Measurements from ENCODE around the gene TNIP2.

Gene TNIP2

GRCh38 chr4:2803624-2804448, 47.7 kb upstream of the TNIP2 start:
- ATAC-seq = no peak
- TF ChIP-seq CREB5 (CRISPR knock-in tag; IDR thresholded peaks at IDR 0.05; ENCODE audit: low read depth) (no peak), SNAI2 (CRISPR knock-in tag; IDR thresholded peaks at IDR 0.05) (no peak), CSRNP3 (CRISPR knock-in tag; IDR thresholded peaks at IDR 0.05) (no peak), TOX (CRISPR knock-in tag; IDR thresholded peaks at IDR 0.05; ENCODE audit: borderline replicate concordance) (no peak), ZC3H10 (CRISPR knock-in tag; IDR thresholded peaks at IDR 0.05) (no peak), TSHZ2 (CRISPR knock-in tag; IDR thresholded peaks at IDR 0.05) (no peak), TCF4 (CRISPR knock-in tag; IDR thresholded peaks at IDR 0.05; ENCODE audit: borderline replicate concordance) (no peak), POU6F1 (CRISPR knock-in tag; IDR thresholded peaks at IDR 0.05; ENCODE audit: borderline replicate concordance, low read depth) (no peak), OSR1 (CRISPR knock-in tag; IDR thresholded peaks at IDR 0.05) (no peak), ARNTL (CRISPR knock-in tag; IDR thresholded peaks at IDR 0.05; ENCODE audit: borderline replicate concordance, low read depth) (no peak), ISL1 (CRISPR knock-in tag; IDR thresholded peaks at IDR 0.05) (no peak), BACH2 (CRISPR knock-in tag; IDR thresholded peaks at IDR 0.05; ENCODE audit: borderline replicate concordance) (no peak), GLIS3 (CRISPR knock-in tag; IDR thresholded peaks at IDR 0.05) (no peak), ZFP30 (CRISPR knock-in tag; IDR thresholded peaks at IDR 0.05) (no peak), CSDC2 (CRISPR knock-in tag; IDR thresholded peaks at IDR 0.05) (no peak), ZNF565 (CRISPR knock-in tag; conservative IDR thresholded peaks at IDR 0.05; ENCODE audit: low read depth) (no peak), ZNF8 (CRISPR knock-in tag; IDR thresholded peaks at IDR 0.05) (no peak), RARB (CRISPR knock-in tag; IDR thresholded peaks at IDR 0.05) (no peak), ZFP3 (CRISPR knock-in tag; IDR thresholded peaks at IDR 0.05) (no peak)

- ATAC-seq = no peak
- TF ChIP-seq RARB (CRISPR knock-in tag; IDR thresholded peaks at IDR 0.05) (no peak), OSR1 (CRISPR knock-in tag; IDR thresholded peaks at IDR 0.05) (no peak), ZFP3 (CRISPR knock-in tag; IDR thresholded peaks at IDR 0.05) (no peak), ZFP30 (CRISPR knock-in tag; IDR thresholded peaks at IDR 0.05) (no peak), CREB5 (CRISPR knock-in tag; IDR thresholded peaks at IDR 0.05; ENCODE audit: low read depth) (no peak), ISL1 (CRISPR knock-in tag; IDR thresholded peaks at IDR 0.05) (no peak), ZC3H10 (CRISPR knock-in tag; IDR thresholded peaks at IDR 0.05) (no peak), ESRRG (CRISPR knock-in tag; IDR thresholded peaks at IDR 0.05) (no peak), TCF4 (CRISPR knock-in tag; IDR thresholded peaks at IDR 0.05; ENCODE audit: borderline replicate concordance) (no peak), TOX (CRISPR knock-in tag; IDR thresholded peaks at IDR 0.05; ENCODE audit: borderline replicate concordance) (no peak)
Measured at GRCh38 chr4:2802618-2803531, 46.7 kb upstream of the TNIP2 start.

Measured in SK-N-SH treated with all-trans-retinoic acid at 6 μM for 48 hours (cell line).